ENCODE measurements around the gene SRC.

Gene SRC

GRCh38 chr20:37385659-37386504, 39.9 kb downstream of the SRC start:
- DNase-seq = no peak

- DNase-seq = no peak
Measured at GRCh38 chr20:37386505-37387251, 40.7 kb downstream of the SRC start.

DNA sequence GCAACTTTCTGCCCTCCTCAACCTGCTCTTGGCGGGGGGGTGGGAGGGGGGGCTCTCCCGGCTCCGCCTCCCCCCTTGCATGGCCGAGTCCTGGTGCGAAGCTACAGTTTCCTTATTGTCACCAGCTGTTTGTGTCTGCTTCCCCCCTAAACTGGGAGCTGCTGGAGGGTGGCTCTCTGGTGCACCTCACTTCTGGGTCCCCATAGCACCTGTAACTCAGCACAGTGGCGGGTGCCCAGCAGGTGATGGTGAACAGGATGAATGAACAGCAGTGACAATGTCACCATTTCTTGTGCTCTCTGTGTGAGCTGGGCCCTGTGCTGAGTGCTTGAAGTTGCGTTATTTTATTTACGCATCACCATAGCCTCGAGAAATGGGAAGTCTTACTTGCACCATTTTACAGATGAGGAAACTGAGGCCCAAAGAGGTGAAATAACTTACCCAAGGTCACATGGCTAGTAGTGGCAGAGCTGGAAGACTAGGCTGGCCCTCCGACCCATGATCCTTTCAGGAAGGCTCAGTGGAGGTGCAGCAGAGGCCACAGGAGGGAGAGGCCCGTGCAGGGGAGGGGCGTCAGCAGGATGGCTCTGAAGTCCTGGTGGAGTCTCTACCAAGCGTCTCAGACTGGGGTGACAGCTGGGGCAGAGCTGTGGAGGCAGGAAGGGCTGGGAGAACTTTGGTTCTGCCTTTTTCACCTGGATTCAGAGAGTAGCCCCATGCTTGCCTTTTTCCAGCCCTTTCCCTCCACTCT, 41.8 kb downstream of the SRC start:
- no peak for DNase-seq

DNA sequence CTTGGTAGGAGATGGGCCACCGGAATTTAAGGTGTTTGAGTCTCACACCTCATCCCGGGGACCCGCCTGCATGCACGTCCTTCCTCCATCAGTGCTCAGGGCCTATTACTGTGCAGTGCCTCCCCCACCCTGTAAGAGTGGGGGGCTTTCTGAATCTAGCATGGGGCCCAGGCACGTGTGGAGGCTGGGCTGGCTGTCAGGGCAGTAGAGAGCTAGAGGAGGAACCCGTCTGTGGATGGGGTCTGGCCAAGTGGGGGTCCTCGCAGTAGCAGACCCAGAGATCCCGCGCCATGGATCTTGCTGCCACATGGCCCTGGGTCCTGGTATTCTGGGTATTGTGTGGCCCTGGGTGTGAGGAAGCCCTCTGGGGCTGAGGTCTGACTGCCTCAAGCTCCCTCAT, 42.9 kb downstream of the SRC start:
- no peak for DNase-seq

- no peak for DNase-seq
Measured at GRCh38 chr20:37389241-37389747, 43.4 kb downstream of the SRC start.

DNA sequence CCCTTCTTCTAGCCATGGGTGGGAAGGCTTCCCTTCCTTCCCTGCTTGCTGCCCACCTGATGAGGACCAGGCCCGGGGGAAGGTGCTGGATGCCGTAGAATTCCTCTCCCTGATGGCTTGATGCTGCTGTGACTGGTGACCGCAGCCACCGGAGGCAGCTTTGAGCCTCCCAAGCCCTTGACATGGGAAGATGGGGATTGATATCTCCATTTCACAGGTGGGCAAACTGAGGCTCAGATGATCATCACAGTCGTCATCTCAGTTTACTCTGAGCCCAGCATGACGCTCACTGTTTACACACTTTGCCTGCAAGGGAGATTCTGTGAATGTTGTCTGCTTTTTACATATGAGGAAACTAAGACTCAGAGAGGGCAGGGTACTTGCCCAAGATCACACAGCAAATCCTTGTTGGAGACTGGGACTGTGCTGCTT, 43.9 kb downstream of the SRC start:
- DNase-seq = no peak

GRCh38 chr20:37390503-37390890, 44.6 kb downstream of the SRC start:
- no peak for DNase-seq

DNA sequence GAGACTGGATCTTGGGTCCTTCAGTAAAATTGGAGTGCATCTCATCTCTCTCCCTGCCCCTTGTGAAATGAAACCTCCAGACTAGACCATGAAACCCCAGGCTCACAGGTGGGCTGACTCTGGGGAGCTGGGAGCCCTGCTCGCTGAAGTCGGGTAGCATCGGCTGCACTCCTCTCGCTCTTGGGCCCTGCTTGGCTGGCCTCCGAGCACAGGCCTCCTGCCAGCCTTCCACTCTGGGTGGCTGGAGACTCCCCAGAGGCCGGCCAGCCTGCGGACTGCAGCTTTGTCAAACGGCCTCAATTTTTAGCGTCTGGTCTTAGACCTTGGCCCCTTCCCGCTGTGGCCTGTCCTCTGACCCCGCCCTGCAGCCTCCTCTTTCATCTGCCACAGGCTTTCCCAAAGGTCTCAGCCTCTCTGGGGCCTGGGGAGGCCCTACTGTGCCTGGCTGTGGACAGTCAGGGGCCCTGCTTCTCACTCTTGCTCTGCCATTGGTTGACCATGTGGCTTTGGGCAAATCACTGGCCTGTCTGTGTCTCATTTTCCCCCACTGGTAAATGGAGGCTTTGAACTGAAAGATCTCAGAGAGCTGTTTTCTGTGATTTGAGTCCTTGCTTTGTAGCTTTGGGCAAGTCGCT, 45.1 kb downstream of the SRC start:
- DNase-seq = no peak

DNA sequence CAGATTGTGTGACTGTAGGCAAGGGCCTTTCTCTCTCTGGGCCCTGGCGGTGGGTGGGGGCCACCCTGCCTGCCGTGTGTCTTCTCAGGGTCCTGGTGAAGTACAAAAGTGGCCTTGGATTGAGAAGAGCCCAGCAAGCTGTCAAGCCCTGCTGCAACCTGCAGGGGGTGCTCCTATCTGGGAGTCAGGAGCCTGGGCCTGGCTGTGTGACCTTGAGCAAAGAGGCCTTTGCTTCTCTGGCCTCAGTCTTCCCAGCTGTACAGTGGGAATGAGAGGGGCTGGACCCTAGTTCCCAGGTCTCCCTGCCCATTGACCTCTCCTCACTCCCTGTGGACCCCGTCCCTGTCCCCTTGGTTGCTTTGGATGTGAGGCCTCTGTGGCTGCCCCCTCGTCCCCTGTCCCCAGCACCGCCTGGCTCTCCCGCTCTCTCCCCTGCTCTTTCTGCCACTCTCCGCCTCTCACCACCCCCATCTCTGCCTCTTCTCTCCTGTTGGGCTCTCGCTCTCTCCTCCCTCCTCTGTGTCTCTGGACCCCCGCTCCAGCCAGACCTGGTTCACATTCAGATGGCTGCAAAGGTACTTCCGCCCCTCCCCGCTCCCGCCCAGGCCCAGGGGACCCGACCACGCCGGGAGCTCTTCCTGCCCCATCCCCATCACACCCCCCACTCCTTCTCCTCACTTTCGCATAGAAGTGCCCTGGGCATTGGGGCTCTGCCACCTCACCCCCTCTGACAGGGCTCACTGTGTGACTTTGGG, 46.7 kb downstream of the SRC start:
- peak; percentile 50 for DNase-seq

GRCh38 chr20:37393196-37393862, 47.4 kb downstream of the SRC start:
- DNase-seq = no peak

DNA sequence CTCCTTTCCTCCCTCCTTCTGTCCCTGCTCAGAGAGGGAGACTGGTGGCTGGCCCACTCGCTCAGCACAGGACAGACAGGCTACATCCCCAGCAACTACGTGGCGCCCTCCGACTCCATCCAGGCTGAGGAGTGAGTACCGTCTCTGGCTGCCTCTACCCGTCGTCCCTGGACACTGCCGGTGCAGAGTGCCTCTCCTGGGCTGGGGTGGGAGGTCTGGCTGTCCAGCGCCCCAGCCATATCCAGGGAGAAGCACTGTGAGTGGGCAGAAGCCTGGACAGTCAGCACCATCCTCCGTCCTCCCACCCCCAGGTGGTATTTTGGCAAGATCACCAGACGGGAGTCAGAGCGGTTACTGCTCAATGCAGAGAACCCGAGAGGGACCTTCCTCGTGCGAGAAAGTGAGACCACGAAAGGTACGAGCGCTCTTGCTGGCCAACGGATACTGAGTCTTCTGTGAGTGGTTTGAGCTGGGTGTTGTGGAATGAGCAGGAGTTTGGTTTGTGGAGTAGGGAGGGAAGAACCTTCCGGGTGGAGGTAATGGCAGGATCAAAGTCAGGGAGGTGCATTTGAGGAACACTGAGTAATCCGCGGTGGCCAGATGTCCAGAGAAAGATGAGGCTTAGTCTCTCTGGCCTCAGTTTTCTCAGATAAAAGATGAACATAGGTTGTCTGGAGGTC, 48.1 kb downstream of the SRC start:
- DNase-seq = no peak

DNA sequence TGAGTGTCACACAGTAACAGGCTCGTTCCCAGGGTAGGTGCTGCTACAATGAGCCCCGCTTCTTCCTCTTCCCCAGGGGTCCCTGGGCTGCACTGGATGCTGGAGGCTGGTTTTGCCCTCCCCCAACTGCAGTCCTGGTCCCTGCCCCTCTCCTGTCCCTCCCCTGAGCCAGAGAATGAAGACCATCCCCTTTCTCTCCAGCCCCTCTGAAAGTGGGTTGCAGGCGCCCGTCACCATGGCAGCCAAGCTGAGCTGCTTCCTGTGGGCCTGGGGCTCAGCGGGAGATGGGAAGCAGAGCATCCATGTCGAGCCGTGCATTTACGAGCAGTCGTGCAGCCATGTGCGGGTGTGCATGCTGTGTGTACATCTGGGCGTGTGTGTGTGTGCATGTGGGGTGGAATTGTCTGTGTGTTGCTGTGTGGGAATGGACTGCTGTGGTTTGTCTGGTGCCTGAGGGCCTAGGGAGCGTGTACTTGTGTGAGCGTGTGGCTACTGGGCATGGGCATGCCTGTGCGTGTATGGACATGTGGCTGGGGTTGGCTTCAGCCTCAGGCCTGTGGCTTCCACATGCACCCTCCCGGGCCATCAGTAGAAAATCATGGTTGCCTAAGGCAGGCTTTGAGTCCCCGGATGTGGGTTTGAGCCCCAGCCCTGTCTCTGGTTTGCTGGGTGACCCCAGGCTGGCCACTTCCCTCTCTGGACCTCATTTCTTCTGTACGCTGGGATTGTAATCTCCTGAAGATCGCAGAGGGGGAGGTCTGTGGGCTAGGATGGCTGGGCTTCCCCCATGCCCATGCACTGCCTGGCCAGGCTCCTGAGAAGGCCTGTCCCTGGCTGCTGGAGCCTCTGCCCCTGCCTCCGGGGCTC, 48.8 kb downstream of the SRC start:
- no peak for DNase-seq

GRCh38 chr20:37395410-37395797, 49.5 kb downstream of the SRC start:
- no peak for DNase-seq

DNA sequence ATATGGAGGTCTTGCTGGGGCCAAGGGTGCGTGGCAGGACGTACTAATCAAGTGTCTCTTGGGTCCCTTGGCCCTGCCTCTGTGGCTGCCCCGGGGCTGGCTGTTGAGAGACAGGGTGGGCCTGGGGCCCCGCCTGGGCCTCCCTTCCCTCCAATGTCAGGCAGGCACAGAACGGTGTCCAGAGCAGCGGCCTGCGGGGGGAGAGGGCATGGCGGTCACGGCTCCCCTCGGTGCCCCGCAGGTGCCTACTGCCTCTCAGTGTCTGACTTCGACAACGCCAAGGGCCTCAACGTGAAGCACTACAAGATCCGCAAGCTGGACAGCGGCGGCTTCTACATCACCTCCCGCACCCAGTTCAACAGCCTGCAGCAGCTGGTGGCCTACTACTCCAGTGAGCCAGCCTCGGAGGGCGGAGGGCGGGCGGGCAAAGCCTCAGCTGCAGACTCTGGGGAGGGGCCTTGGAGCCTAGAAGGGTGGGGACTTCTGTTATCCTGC, 50.0 kb downstream of the SRC start:
- DNase-seq = no peak

DNA sequence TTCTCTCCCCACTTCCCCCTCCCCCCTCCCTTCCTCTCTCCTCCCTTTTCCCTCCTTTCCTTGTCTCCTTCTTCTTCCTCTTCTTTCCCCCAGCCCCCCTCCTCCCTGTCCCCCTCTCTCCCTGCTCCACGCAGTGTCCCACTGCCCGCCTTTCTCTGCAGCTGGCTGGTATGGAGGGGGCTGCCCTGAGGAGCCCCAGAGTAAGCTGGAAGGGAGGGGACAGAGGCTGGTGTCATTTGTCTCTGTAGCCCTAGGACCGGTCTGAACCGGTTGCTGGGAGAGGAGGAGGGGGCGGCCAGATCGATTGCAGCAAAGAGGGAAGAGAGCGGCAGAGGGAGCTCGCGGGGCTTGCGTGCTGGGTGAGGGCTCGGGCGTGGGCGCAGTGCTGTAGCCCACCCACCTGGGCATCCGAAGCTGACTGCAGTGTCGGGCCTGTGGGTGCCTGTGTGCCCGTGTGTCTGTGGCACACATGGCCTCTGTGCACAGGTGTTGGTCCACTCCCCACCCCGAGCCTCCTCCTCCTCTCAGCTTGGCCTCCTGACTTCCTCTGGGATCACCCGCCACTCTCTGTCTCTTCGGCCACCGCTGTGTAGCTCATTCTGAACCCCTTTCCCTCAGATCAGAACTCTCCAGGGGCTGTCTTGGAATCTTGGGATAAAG, 50.6 kb downstream of the SRC start:
- no peak for DNase-seq

DNA sequence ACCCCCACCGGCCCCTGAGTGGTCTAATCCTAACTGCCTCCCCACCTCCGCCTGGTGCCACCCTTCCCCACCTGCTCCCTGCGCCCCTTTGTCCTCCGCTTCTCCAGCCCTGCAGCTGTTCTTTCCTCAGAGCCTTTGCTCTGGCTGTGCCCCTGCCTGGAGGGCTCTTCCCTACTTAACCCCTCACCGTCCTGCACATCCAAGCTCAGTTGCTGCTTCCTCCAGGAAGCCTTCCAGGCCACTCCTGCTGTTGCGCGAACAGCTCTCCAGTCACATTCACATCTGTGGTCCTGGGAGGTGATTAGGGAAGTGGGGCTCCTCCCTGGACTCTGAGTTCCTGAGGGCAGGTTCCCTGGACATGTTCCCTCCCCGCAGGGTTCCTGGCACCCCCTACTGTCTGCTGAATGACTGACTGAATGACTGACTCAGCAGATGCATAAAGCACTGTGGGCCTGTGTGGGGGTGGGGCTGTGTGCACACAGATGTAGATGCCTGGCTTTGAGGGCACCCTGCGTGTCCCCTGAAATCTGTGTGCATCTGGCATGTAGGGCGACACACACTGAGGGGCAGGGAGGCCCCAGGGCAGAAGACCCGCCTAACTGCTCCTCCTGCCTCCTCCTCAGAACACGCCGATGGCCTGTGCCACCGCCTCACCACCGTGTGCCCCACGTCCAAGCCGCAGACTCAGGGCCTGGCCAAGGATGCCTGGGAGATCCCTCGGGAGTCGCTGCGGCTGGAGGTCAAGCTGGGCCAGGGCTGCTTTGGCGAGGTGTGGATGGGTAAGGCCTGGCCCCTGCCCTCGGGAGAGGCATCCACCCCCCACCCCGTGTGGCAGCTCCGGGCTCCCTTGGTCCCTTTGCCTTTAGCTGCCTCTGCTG, 51.4 kb downstream of the SRC start:
- DNase-seq = no peak

DNA sequence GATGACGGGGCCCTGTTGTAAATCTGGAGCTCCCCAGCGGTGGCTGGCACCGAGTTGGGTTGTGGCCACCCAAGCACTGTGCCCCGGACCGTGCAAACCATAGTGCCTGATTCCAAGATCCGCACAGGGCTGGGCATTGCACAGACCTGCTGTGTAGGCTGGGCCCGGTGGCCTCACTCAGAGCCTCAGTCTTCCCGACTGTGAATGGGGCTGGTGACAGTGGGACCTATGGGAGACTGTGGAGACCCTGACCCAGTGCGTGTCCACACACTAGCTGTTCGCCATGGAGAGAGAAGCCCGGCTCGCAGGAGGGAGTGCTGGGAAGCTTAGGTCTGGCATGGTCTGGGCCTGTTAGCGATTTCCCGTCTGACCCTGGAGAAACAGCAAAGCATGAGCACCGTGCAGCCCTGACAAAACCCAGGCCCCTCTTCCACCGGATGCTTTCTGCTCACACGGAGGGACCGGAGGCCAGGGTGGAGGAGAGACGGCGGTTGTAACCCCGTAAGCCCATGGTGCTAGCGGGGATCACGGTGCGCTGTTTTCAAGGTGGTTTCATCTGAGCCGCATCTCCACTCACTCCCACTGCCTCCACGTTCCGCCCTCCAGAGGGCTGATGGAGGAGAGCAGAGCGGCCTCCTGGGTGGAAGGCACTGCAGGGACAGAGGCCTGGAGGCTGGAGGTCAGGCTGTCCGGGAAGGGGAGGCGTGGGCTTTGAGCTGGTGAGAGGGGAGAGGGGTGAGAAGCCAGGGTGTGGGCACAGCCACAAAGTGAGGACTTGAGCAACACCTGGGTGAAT, 52.2 kb downstream of the SRC start:
- DNase-seq = no peak
